NT2/D1 (cell line): ENCODE measurements around the gene TRABD2A.

ENCODE experiments used
- DNase-seq: peaks from one replicate; pipeline ENCODE4 v3.0.0-alpha.2; 2011; ENCODE audit warnings: low read depth, low spot score
- H3K27me3 ChIP-seq: 2 replicates; pipeline ENCODE4 v1.6.0; 2011; ENCODE audit warnings: mild to moderate bottlenecking; ENCODE audit not compliant: insufficient read length, insufficient read depth
- H3K36me3 ChIP-seq: 2 replicates; pipeline ENCODE4 v1.6.1; 2011; ENCODE audit warnings: mild to moderate bottlenecking, low read length, mixed read lengths; ENCODE audit not compliant: insufficient read depth, insufficient read length
- H3K4me1 ChIP-seq: 2 replicates; pipeline ENCODE4 v1.5.1; 2011; ENCODE audit not compliant: insufficient read depth, insufficient read length
- H3K4me3 ChIP-seq: 2 replicates; pipeline ENCODE4 v1.5.1; 2011; ENCODE audit warnings: low read depth; ENCODE audit not compliant: insufficient read length
- H3K9ac ChIP-seq: 2 replicates; pipeline ENCODE4 v1.6.0; 2011; ENCODE audit warnings: low read depth; ENCODE audit not compliant: insufficient read length
- H3K9me3 ChIP-seq: 2 replicates; pipeline ENCODE4 v1.5.1; 2011; ENCODE audit warnings: mild to moderate bottlenecking, low read length; ENCODE audit not compliant: insufficient read depth
- SUZ12 ChIP-seq: IDR thresholded peaks from 2 replicates; pipeline ENCODE4 v1.6.1; 2011; ENCODE audit not compliant: insufficient read length, insufficient read depth; ENCODE audit errors: extremely low read depth
- YY1 ChIP-seq: IDR thresholded peaks from 2 replicates; pipeline ENCODE4 v1.6.1; 2011; ENCODE audit not compliant: insufficient read length, insufficient read depth
- ZNF274 ChIP-seq: IDR thresholded peaks from 2 replicates; pipeline ENCODE4 v1.6.1; 2011; ENCODE audit warnings: mild to moderate bottlenecking, low read depth, low read length

Gene TRABD2A

DNA sequence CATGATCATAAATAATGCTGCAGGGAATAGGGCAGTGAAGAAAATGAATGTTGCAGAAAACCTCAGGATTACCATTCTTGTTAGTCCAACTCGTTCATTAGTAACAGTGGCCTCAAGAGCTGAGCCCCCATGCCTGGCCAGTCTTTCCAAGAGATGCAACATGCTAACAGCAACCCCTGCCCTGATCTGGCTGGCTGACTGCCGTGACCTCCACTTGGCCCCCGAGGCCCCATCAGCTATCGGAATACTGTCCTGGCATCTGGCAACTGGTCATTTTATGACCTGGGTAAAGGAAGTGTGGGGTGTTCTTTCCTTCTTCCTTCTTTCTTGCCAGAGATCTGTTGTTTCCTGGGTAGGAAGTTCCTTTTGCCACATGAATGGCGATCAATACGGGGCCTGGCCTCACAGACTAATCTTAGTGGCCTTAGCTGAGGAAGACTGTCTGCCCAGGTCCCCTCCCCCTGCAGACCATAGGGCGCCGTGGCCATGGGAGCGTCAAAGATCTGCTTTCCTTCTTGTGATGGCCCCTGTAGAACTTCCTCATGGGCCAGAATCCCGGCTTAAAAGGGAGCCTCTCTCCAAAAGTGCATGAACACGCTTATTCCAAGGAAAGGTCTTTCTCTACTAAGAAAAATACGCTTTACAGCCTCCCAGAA, 10.6 kb upstream of the TRABD2A start:
- Histone ChIP-seq H3K27me3 (no peaks in the 10 kb centered on the region), H3K36me3 (no peaks in the 10 kb centered on the region), H3K9me3 (no peaks in the 10 kb centered on the region), H3K4me3 (no peak overlapping the region), H3K4me1 (no peaks in the 10 kb centered on the region), H3K9ac (no peak overlapping the region)
- TF ChIP-seq ZNF274 (no peak), YY1 (no peak), SUZ12 (no peak)
- DNase-seq: no peak

DNA sequence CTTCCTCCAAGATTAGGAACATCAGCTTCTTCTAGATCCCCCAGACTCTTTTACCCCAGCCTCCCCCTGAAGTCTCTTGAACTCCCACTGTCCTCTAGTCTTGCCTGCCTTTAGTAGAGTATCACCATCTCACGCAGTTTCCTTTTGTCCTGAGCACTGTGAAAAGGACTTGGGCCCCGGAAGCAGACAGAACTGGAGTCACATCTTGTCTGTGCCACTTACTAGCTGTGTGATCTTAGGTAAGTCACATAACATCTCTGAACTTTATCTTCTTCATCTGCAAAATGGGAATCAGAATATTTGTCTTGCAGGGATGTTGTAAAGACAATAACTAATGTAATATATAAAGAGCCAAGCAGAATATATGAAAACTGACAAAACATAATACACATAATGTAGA, 8.4 kb upstream of the TRABD2A start:
- Histone ChIP-seq H3K9me3 (no peaks in the 10 kb centered on the region), H3K36me3 (no peaks in the 10 kb centered on the region), H3K27me3 (peaks cover 11% of the 10 kb centered on the region), H3K4me3 (no peak overlapping the region), H3K9ac (no peak overlapping the region), H3K4me1 (no peaks in the 10 kb centered on the region)
- DNase-seq: no peak
- TF ChIP-seq YY1: no peak
- no peak for TF ChIP-seq SUZ12
- no peak for TF ChIP-seq ZNF274

DNA sequence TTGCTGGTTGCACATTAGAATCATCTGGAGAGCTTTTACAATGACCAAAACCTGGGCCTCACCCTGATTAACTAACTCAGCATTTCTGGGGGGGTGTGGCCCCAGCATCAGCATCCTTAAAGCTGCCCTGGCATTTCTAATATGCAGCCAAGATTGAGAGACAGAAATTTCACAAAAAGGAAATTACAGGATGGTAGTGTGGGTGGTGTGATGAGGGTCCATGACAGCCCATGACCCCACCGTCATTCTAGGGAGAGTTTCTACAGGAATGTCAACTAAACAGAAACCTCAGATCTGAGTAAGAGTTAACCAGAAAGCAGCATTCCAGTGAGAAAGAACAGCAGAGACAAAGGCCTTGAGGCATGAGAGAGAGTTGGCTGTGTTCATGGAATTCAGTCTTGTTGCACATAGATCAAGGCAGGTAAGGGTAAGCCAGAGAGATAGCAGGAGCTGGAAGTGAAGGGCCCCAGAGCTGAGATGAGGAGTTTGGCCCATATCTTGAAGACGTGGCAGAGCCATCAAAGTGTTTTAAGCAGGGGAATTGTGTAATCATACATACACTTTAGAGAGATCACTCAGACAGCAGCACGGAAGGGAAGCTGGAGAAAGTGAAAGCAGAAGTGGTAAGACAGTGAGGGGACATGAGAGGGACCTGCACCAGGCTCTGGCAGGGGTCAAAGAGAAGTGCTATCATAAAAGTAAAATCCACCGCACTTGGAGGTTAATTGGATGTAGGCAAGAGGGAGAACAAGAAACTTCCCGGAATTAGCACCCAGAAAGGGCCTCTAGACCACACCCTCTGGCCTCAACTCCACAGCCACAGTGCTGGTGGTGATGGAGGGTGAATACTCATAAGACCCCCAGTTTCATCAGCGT, 7.8 kb upstream of the TRABD2A start:
- no peak overlapping the region for H3K9ac ChIP-seq
- no peaks in the 10 kb centered on the region for H3K9me3 ChIP-seq
- H3K27me3 ChIP-seq: peaks cover 18% of the 10 kb centered on the region
- no peak for TF ChIP-seq ZNF274
- no peak for TF ChIP-seq YY1
- no peak for TF ChIP-seq SUZ12
- H3K4me3 ChIP-seq: no peak overlapping the region
- H3K4me1 ChIP-seq: no peaks in the 10 kb centered on the region
- no peak for DNase-seq
- H3K36me3 ChIP-seq: no peaks in the 10 kb centered on the region

DNA sequence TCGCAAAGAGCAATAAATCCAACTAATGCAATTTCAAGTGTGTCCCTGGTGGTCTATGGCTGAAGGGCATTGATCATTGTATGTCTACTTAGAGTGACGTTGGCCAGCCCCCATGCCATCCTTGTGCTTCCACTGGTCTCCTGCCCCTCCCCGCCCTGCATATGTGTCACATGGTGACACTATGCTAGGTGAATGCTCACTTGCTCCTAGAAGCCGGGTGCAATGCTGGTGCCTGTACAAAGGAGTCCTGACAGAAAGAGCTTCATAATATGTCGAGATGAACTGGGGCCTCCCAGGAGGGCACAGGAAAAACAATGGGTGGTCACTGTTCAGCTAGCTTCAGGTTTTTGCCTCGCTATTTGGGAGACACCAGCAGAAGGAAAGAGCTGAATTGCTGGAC, 5.9 kb upstream of the TRABD2A start:
- Histone ChIP-seq H3K4me3 (no peak overlapping the region), H3K27me3 (peaks cover 32% of the 10 kb centered on the region), H3K36me3 (no peaks in the 10 kb centered on the region), H3K9me3 (no peaks in the 10 kb centered on the region), H3K4me1 (no peaks in the 10 kb centered on the region), H3K9ac (no peak overlapping the region)
- no peak for DNase-seq
- TF ChIP-seq ZNF274 (no peak), SUZ12 (no peak), YY1 (no peak)

DNA sequence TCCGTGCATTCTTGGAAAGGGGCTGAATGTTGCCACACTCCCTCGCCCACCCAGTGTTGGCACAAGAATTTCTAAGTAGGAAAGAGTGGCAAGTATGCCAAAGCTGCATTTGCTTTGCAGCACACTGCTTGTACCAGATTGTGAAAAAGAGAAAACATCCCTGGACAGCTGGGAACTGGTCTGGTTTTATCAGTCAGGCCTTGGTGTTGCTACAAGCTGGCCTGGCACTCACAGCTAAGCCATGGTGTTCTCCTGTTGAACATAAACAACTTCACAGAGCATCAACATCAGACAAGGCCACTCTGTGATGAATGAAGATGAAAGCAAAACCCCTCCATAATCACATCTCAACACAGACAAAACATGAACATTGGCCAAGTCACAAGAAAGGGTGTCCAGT, 4.2 kb upstream of the TRABD2A start:
- DNase-seq: no peak
- no peak overlapping the region for H3K4me3 ChIP-seq
- H3K27me3 ChIP-seq: peaks cover 49% of the 10 kb centered on the region
- no peak overlapping the region for H3K9ac ChIP-seq
- peaks cover 1% of the 10 kb centered on the region for H3K4me1 ChIP-seq
- H3K9me3 ChIP-seq: no peaks in the 10 kb centered on the region
- no peak for TF ChIP-seq YY1
- no peak for TF ChIP-seq SUZ12
- TF ChIP-seq ZNF274: no peak
- H3K36me3 ChIP-seq: no peaks in the 10 kb centered on the region

DNA sequence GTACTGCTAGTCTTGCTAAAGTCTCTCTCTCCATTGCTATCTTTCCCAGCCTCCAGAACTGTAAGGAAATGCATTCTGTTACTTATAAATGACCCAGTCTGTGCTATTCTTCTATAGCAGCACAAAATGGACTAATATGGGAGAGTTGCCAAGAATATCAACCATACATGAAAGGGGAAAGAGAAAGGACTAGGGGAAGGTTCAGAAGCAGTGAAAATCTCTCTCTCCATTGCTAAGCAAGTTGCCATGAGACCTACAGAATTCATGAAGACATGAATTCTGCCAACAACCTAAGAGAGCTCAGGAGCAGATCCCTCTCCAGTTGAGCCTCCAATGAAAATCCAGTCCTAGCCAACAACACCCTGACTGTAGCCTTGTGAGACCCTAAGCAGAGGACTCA, 3.6 kb upstream of the TRABD2A start:
- no peak for TF ChIP-seq YY1
- no peak for TF ChIP-seq SUZ12
- TF ChIP-seq ZNF274: no peak
- Histone ChIP-seq H3K4me3 (no peak overlapping the region), H3K9me3 (no peaks in the 10 kb centered on the region), H3K36me3 (no peaks in the 10 kb centered on the region), H3K27me3 (peaks cover 54% of the 10 kb centered on the region), H3K4me1 (peaks cover 2% of the 10 kb centered on the region), H3K9ac (no peak overlapping the region)
- DNase-seq: no peak

DNA sequence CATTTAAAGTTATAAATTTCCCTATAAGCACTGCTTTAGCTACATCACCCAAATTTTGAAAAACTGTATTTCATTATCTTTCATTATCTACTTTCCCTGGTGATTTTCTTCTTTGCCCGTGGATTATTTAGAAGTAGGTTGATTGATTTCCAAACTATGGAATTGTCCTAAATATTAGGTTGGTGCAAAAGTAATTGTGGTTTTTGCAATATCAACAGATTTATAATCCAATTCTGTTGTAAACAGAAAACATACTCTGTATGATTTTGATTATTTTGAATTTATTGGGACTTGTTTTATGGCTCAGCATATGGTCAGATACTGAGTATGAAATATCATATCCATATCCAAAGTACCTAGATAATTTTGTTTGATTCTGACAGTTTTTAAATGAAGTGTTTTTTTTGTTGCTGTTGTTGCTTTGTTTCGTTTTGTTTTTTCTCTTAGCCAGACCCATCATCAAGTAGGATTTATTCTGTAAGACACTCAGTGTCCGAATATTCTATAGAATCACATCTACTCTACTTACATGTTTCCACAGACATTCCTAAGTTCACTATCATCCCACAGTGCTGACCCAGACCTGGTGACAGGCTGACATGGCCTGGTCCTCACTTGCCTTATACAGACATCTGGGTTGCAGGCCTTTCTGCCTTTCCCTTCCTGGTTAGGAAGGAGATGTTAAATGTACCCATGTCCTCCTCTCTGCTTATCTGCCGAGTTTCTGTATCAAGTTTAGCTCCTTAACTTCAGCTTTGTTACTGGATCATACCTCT, 2.1 kb upstream of the TRABD2A start:
- TF ChIP-seq SUZ12: no peak
- TF ChIP-seq ZNF274: no peak
- no peak for TF ChIP-seq YY1
- no peaks in the 10 kb centered on the region for H3K9me3 ChIP-seq
- no peak overlapping the region for H3K4me3 ChIP-seq
- no peak for DNase-seq
- H3K9ac ChIP-seq: no peak overlapping the region
- peaks cover 69% of the 10 kb centered on the region for H3K27me3 ChIP-seq
- H3K36me3 ChIP-seq: no peaks in the 10 kb centered on the region
- peaks cover 2% of the 10 kb centered on the region for H3K4me1 ChIP-seq
